Type B pancreatic cell (in vitro differentiated cells): ENCODE data around the gene BUB1B. TPM values are rescaled to one million over a fixed set of nuclear protein-coding genes. Genes with fewer than 3 reads are reported as not detected.
A peak's percentile ranks its signal among the peaks of the same experiment; 100 is the strongest.
"Not testable (repeated sequence)": the region's sequence is repeated elsewhere in the genome, so short reads cannot be mapped to it uniquely, and the experiment has no call there.

Experiments used
- DNase-seq: peaks from one replicate; pipeline ENCODE4 v3.0.0; 2021; ENCODE audit warnings: mixed read lengths; ENCODE audit not compliant: unreplicated experiment; ENCODE audit errors: extremely low spot score
- H3K27ac Mint-ChIP-seq: 2 replicates; pipeline ENCODE4 v1.8.0; 2021; ENCODE audit warnings: mild to moderate bottlenecking, mixed read lengths
- H3K27me3 Mint-ChIP-seq: 2 replicates; pipeline ENCODE4 v1.8.0; 2021; ENCODE audit warnings: mixed read lengths
- H3K36me3 Mint-ChIP-seq: 2 replicates; pipeline ENCODE4 v1.8.0; 2021; ENCODE audit warnings: mixed read lengths
- H3K4me1 Mint-ChIP-seq: one replicate; pipeline ENCODE4 v1.8.0; 2021; ENCODE audit warnings: mixed read lengths; ENCODE audit not compliant: unreplicated experiment
- H3K4me3 Mint-ChIP-seq: 2 replicates; pipeline ENCODE4 v1.8.0; 2021; ENCODE audit warnings: mild to moderate bottlenecking, mixed read lengths
- H3K9me3 Mint-ChIP-seq: 2 replicates; pipeline ENCODE4 v1.8.0; 2021; ENCODE audit warnings: mixed read lengths
- total RNA-seq: library from RNA; stranded (reverse); gene quantifications from 2 replicates; pipeline ENCODE4 v1.2.1, GENCODE V29; 2021; ENCODE audit warnings: low replicate concordance
- TF ChIP-seq, protein P1 (sequence below): fragments of 200-600 bp; sonication (generic); conservative IDR thresholded peaks from 2 replicates; pipeline ENCODE4 v1.5.0; 2021; ENCODE audit warnings: antibody characterized with exemption, mild to moderate bottlenecking

Gene BUB1B
- total RNA-seq, 1 donor from 2014 or later, result 69.5 TPM

DNA sequence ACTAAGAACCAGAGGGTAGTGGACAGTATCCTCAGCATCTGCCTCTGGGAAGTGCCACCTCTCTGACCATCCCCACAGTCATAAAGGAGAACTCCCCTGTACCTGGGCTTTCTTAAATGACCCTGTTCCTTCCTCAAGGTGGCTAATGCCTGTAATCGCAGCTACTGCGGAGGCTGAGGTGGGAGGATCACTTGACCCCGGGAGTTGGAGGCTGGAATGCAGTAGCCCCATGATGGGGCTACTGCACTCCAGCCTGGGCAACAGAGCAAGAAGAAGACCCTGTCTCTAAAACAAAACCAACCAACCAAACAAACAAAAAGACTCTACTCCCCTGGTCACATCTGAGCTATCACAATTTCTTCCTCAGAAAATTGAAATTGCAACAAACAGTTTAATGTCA is 848 bp upstream of the BUB1B start:
- H3K27me3 Mint-ChIP-seq, result no peaks in the 10 kb centered on the region
- H3K4me1 Mint-ChIP-seq, result peaks cover 24% of the 10 kb centered on the region
- TF ChIP-seq, protein P1, sequence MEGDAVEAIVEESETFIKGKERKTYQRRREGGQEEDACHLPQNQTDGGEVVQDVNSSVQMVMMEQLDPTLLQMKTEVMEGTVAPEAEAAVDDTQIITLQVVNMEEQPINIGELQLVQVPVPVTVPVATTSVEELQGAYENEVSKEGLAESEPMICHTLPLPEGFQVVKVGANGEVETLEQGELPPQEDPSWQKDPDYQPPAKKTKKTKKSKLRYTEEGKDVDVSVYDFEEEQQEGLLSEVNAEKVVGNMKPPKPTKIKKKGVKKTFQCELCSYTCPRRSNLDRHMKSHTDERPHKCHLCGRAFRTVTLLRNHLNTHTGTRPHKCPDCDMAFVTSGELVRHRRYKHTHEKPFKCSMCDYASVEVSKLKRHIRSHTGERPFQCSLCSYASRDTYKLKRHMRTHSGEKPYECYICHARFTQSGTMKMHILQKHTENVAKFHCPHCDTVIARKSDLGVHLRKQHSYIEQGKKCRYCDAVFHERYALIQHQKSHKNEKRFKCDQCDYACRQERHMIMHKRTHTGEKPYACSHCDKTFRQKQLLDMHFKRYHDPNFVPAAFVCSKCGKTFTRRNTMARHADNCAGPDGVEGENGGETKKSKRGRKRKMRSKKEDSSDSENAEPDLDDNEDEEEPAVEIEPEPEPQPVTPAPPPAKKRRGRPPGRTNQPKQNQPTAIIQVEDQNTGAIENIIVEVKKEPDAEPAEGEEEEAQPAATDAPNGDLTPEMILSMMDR, result no peak
- no peak for DNase-seq
- no peaks in the 10 kb centered on the region for H3K36me3 Mint-ChIP-seq
- no peak overlapping the region for H3K27ac Mint-ChIP-seq
- no peaks in the 10 kb centered on the region for H3K9me3 Mint-ChIP-seq
- no peak overlapping the region for H3K4me3 Mint-ChIP-seq

DNA sequence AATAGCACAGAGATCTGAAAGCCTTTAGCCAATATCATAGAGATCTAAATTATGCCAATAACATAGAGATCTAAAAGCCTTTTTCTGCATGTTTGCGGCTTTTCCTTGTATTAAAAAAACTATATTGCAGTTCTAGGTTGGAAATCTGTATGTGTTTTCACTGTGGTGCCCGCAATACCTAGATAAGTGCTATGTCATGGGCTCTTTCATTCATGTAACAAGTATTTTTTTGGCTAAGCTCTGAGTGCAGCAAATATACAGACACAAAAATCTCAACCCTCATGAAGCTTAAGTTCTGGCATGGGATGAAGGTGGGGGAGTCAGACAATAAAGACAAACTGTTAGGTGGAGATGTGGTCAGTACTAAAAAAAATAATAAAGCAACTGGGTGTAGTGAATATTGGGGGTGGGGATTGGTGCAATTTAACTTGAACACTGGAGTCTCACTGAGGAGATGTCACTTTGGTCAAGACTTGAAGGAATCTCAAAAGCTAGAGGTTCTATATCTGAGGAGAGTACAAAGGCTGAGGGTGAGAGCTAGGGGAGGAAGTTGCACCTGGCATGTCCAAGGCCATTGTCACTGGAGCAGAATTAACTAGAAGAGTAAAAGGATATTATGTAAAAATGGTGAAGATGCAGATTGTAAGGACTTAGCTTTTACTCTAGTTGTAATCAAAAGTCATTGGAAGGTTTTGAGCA is 973 bp downstream of the BUB1B start:
- no peak overlapping the region for H3K27ac Mint-ChIP-seq
- TF ChIP-seq, protein P1, result no peak

DNA sequence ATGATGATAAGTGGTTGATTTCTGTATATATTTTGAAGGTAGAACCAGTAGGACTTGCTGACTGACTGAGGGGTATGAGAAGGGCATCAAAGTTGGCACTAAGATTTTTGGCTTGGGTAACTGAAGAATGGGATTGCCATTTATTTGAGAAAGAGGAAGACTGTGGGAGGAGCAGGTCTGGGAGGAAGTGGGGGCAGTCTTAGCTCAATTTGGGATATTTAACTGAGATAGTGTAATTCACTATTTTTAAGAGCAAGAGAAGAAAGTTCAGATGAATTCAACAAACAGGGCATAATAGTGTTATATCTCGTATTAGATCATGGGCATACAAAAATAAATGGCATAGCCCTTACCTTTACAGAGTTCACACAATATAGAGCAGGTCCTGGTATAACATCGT is 1.7 kb downstream of the BUB1B start:
- Mint-ChIP-seq H3K36me3 (peaks cover 7% of the 10 kb centered on the region), H3K27me3 (no peaks in the 10 kb centered on the region), H3K4me1 (peaks cover 9% of the 10 kb centered on the region), H3K27ac (no peak overlapping the region), H3K9me3 (no peaks in the 10 kb centered on the region), H3K4me3 (no peak overlapping the region)
- TF ChIP-seq, protein P1, result no peak
- no peak for DNase-seq

More for the DNA sequence above, 973 bp downstream of the BUB1B start:
- Mint-ChIP-seq H3K4me1 (peaks cover 12% of the 10 kb centered on the region), H3K9me3 (no peaks in the 10 kb centered on the region), H3K36me3 (peaks cover 6% of the 10 kb centered on the region), H3K27me3 (no peaks in the 10 kb centered on the region), H3K4me3 (no peak overlapping the region)
- no peak for DNase-seq

DNA sequence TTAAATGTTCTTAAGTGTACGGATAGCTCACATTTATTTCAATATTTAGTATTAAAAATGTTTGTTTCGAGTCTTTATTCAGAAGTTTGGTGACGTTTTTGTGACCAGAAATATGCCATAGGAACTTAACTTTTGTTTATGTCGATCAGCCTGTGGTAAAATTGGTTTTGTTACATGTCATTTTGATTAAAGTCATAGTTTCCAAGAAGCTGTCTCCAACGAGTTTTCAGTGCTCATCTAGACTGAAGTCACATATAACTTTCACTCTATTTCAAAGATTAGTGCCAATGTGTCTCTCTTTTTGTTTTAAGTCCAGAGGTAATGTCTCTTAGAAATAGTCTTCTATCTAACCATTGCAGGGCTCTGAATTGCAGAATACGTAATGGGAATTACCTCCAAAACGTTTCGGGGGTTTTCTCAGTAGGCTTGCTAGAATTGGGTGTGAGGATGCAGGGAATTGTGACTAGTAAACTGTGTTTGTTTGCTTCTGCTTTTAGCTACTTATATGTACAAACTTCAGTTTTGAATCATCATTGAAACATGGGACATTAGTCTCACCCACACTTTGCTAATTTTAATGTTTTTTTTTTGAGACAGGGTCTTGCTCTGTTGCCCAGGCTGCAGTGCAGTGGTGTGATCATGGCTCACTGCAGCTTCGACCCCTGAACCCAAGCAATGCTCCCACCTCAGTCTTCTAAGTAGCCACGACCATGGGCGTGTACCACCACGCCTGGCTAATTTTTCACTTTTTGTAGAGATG is 3.0 kb downstream of the BUB1B start:
- TF ChIP-seq, protein P1, result no peak
- Mint-ChIP-seq H3K27me3 (no peaks in the 10 kb centered on the region), H3K27ac (no peak overlapping the region), H3K9me3 (no peaks in the 10 kb centered on the region), H3K4me1 (peaks cover 4% of the 10 kb centered on the region), H3K36me3 (peaks cover 13% of the 10 kb centered on the region), H3K4me3 (peak overlapping the region; percentile 73)
- no peak for DNase-seq

- peaks cover 14% of the 10 kb centered on the region for H3K36me3 Mint-ChIP-seq
- H3K4me1 Mint-ChIP-seq, H3K9me3 Mint-ChIP-seq, H3K27ac Mint-ChIP-seq, H3K27me3 Mint-ChIP-seq, DNase-seq, H3K4me3 Mint-ChIP-seq: not testable (repeated sequence)
Observed at GRCh38 chr15:40167374-40167773, 6.5 kb downstream of the BUB1B start.

DNA sequence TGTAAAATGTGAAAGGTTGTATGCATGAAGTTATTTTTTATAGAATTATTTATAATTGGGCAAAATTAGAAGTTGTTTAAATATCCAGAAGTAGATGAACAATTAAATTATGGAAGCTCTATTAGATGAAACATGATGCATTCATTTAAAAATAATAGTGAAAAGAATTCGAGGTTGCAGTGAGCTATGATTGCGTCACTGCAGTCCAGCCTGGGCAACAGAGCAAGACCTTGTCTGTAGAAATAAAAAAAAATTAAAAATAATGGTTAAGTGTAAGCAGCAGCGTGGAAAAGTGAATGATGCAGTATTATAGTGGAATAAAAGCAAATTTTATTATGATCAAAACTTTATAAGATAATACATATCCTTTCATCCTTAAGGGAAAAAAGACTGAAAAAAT is 14.3 kb downstream of the BUB1B start:
- DNase-seq, result no peak
- Mint-ChIP-seq H3K36me3 (peaks cover 9% of the 10 kb centered on the region), H3K9me3 (no peaks in the 10 kb centered on the region), H3K4me1 (no peaks in the 10 kb centered on the region), H3K4me3 (no peak overlapping the region), H3K27me3 (no peaks in the 10 kb centered on the region), H3K27ac (no peak overlapping the region)
- TF ChIP-seq, protein P1, result no peak
